Esophagus muscularis mucosa (tissue), 4 donors: Measurements from ENCODE around the gene MIOS. TPM values are rescaled to one million over a fixed set of nuclear protein-coding genes. Genes with fewer than 3 reads are reported as not detected.

ENCODE experiments used
- DNase-seq: peaks from one replicate; pipeline ENCODE4 v3.0.0-alpha.2; 2017; ENCODE audit errors: extremely low spot score
- H3K27ac ChIP-seq, 4 donors: fragments of 200-600 bp; sonication (generic); replicated peaks in 1 of 4; 1 replicate in 3 of 4; 2 replicates in 1 of 4; pipeline ENCODE4 v1.5.1; 2016 to 2019; ENCODE audit warnings: mild to moderate bottlenecking in 1 of 4
- H3K27me3 ChIP-seq, 4 donors: fragments of 200-600 bp; sonication (generic); one replicate each; pipeline versions ENCODE4 v1.5.1 to v1.6.0; 2016 to 2019
- H3K36me3 ChIP-seq, 4 donors: fragments of 200-600 bp; sonication (generic); one replicate each; pipeline ENCODE4 v1.5.1; 2016 to 2019
- H3K4me1 ChIP-seq, 4 donors: fragments of 200-600 bp; sonication (generic); one replicate each; pipeline ENCODE4 v1.5.1; 2016 to 2019
- H3K4me3 ChIP-seq, 4 donors: fragments of 200-600 bp; sonication (generic); 1 replicate in 2 of 4; 2 replicates in 2 of 4; pipeline ENCODE4 v1.5.1; 2016 to 2019; ENCODE audit warnings: mild to moderate bottlenecking in 4 of 4, moderate library complexity in 1 of 4
- H3K9me3 ChIP-seq, 4 donors: fragments of 200-600 bp; sonication (generic); 1 replicate in 3 of 4; 2 replicates in 1 of 4; pipeline ENCODE4 v1.5.1; 2016 to 2019
- EP300 ChIP-seq: sonication (generic); formaldehyde crosslinking; IDR thresholded peaks from one replicate; pipeline ENCODE4 v1.6.1; 2017; ENCODE audit warnings: antibody characterized with exemption
- POLR2A ChIP-seq: fragments of 450-650 bp; IDR thresholded peaks from one replicate; pipeline ENCODE4 v1.6.1; 2017; ENCODE audit warnings: antibody characterized with exemption, moderate library complexity, mild to moderate bottlenecking, low read depth
- POLR2AphosphoS5 ChIP-seq, 2 donors: sonication (generic); formaldehyde crosslinking; IDR thresholded peaks; one replicate each; pipeline ENCODE4 v1.6.1; 2017; ENCODE audit warnings: antibody characterized with exemption in 2 of 2
- WGBS: methylation state at CpG from one replicate; pipeline ENCODE4 v1.1.5; 2018; 5-methylcytosine and 5-hydroxymethylcytosine counted together
- intact Hi-C: fragments of 100-400 bp; cut with DNase I; formaldehyde crosslinking; loops from one replicate; pipeline ENCODE4 v1.15.1; 2023
- total RNA-seq, 4 donors: library from RNA; depleted of rRNA; stranded (reverse); fragments of >200 nt; gene quantifications; one replicate each; pipeline versions ENCODE4 v1.1.0 to v1.2.1, GENCODE V29; 2016
- TF ChIP-seq, protein P1 (sequence below), 3 experiments: fragments of 200-600 bp in 2 of 3; fragments of 450-650 bp in 1 of 3; sonication (generic) in 2 of 3; IDR thresholded peaks; one replicate each; pipeline ENCODE4 v1.5.1; 2017 to 2019; ENCODE audit warnings: antibody characterized with exemption in 3 of 3, mild to moderate bottlenecking in 2 of 3, moderate library complexity in 1 of 3

MIOS gene
- total RNA-seq, 4 donors from 2014 or later, result 17.5 to 32.5 (median 25.7) TPM

DNA sequence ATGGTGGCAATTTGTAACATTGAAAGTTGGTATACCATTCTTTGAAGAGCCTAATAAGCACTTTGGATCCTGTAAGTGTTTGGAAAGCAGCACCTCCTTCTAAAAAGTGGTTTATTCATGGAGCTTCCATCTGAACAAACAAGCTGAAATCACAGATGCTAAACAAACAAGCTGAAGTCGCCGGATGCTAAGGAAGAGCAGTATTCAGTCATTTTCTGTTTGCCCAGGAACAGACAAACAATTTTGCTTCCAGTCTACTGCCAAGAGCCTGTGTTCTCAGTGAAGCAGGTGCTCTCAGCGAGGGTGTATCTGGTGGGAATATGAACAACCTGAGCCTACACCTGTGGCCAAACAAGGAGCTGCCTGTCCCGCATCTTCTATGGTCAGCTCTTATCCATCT lies 37.4 kb upstream of the MIOS start:
- Histone ChIP-seq H3K9me3 (no peaks in the 10 kb centered on the region), H3K27me3 (no peaks in the 10 kb centered on the region), H3K4me3 (no peak overlapping the region), H3K36me3 (no peaks in the 10 kb centered on the region), H3K4me1 (no peaks in the 10 kb centered on the region), H3K27ac (no peak overlapping the region)
- intact Hi-C loops, result no loop called here
- 88% methylated on average over 4 of the region's 4 CpGs for WGBS
- TF ChIP-seq POLR2AphosphoS5 (IDR thresholded peaks at IDR 0.05) (no peak), POLR2A (no peak), EP300 (no peak)
- TF ChIP-seq, protein P1, sequence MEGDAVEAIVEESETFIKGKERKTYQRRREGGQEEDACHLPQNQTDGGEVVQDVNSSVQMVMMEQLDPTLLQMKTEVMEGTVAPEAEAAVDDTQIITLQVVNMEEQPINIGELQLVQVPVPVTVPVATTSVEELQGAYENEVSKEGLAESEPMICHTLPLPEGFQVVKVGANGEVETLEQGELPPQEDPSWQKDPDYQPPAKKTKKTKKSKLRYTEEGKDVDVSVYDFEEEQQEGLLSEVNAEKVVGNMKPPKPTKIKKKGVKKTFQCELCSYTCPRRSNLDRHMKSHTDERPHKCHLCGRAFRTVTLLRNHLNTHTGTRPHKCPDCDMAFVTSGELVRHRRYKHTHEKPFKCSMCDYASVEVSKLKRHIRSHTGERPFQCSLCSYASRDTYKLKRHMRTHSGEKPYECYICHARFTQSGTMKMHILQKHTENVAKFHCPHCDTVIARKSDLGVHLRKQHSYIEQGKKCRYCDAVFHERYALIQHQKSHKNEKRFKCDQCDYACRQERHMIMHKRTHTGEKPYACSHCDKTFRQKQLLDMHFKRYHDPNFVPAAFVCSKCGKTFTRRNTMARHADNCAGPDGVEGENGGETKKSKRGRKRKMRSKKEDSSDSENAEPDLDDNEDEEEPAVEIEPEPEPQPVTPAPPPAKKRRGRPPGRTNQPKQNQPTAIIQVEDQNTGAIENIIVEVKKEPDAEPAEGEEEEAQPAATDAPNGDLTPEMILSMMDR (IDR thresholded peaks at IDR 0.05), result no peak
- no peak for DNase-seq

DNA sequence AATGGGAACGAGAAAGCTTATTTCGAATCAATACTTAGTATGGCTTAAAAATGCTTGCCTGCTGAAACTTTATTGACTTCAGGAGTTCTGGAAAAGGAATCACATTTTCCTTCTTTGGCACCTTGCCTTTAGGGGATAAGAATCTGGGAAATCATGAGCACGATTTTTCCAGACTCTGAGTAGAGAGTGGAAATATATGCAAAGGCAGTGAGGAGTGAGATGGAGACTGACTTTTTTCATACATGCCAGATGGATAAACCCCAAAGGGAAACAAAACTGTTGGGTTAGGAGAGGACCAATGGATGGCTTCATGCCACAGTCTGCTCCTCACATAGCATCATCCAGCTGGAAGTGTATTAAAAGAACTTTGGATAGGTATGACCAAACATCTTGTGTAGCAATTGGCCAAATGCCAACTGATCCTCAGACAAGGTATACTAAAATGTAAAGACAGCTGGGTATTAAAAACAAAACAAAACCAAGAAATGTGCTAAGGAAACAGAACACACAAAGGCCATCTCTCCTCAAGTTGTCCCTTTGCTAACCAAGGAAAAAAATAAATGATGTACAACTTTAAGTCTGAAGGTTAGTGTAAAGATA lies 32.8 kb upstream of the MIOS start:
- Histone ChIP-seq H3K4me3 (peak overlapping the region in 2 of 4 donors; percentile 6 to 20), H3K27me3 (no peaks in the 10 kb centered on the region), H3K36me3 (no peaks in the 10 kb centered on the region), H3K4me1 (no peaks in the 10 kb centered on the region), H3K27ac (no peak overlapping the region), H3K9me3 (no peaks in the 10 kb centered on the region)
- DNase-seq, result no peak
- intact Hi-C loops, result no loop called here
- TF ChIP-seq POLR2A, result no peak
- no peak for TF ChIP-seq EP300
- TF ChIP-seq, protein P1 (IDR thresholded peaks at IDR 0.05), result no peak
- no peak for TF ChIP-seq POLR2AphosphoS5 (IDR thresholded peaks at IDR 0.05)
- 83% methylated on average over 3 of the region's 3 CpGs for WGBS

DNA sequence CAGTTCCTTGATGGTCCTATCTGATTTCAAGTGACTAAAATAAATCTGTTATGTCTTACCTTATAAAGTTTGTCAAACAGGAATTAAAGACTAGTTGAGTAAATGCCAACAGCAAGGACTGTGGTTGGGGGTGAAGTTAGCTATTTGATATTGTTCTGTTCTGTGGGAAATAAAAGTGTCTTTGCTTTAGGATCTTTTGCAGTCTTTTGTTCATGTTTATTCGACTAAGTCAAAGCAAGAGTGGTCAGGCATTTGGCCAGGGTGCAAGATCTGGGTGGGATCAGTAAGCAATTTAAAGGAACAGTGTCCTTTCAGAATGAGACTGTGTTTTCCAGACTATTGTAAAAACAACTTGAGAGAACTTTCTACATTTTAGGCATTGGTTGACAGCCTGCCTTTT lies 31.0 kb upstream of the MIOS start, which contains the start of gene COL28A1:
Gene COL28A1 (minus strand): TSS at position 183 of the 400 bp plus-strand sequence. CDS start 2,998 bp downstream, outside the sequence.
- 21% methylated on average over 1 of the region's 1 CpG for WGBS
- Histone ChIP-seq H3K27ac (no peak within 1 kb of the TSS), H3K27me3 (no peaks in the 10 kb centered on the region), H3K9me3 (no peaks in the 10 kb centered on the region), H3K36me3 (no peaks in the 10 kb centered on the region), H3K4me1 (no peaks in the 10 kb centered on the region), H3K4me3 (peak within 1 kb of the TSS in 3 of 4 donors; percentile 6 to 20 (median 19))
- intact Hi-C loops, result no loop called here
- DNase-seq, result no peak
- no peak for TF ChIP-seq POLR2A
- TF ChIP-seq, protein P1 (IDR thresholded peaks at IDR 0.05), result no peak
- TF ChIP-seq EP300, result no peak
- no peak for TF ChIP-seq POLR2AphosphoS5 (IDR thresholded peaks at IDR 0.05)

DNA sequence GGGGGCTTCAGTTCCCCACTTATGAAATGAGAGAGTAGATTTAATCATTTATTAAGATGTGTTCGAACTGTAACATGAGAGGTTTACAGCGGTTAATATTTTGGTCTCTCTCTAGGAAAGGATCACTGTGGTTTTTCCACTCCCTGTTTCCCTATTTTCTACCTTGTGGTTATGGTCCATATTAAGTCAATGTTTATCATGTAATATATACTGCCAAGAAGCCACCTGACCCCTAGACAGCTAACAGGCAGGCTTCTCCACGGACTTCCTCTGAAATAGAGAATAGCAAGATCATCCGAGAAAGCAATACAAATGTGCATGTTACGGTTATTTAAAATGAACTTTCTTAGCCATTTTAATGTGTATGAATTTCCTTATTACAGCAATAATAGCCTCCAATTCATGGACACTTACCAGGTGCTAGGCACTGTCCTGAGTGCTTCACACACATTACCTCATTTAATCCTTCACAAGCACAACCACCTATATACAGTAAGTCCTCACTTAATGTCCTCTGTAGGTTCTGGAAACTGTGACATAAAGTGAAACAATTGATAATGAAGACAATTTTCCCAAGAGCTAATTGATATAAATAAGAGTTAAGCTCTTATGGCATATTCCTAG lies 30.2 kb upstream of the MIOS start:
- H3K9me3 ChIP-seq, result no peaks in the 10 kb centered on the region
- intact Hi-C loops, result no loop called here
- no peak for DNase-seq
- WGBS, result 69% methylated on average over 5 of the region's 5 CpGs
- no peaks in the 10 kb centered on the region for H3K36me3 ChIP-seq
- H3K4me1 ChIP-seq, result no peaks in the 10 kb centered on the region
- no peaks in the 10 kb centered on the region for H3K27me3 ChIP-seq
- no peak overlapping the region for H3K4me3 ChIP-seq
- TF ChIP-seq, protein P1 (IDR thresholded peaks at IDR 0.05), result no peak
- TF ChIP-seq POLR2A (no peak), EP300 (no peak), POLR2AphosphoS5 (IDR thresholded peaks at IDR 0.05) (no peak)
- no peak overlapping the region for H3K27ac ChIP-seq
